Naive B cell (primary cell): Measurements from ENCODE around the gene IRAK1. TPM values are rescaled to one million over a fixed set of nuclear protein-coding genes. Genes with fewer than 3 reads are reported as not detected.
A peak's percentile ranks its signal among the peaks of the same experiment; 100 is the strongest.

Source experiments
- ATAC-seq, 2 donors: fragments of 150-1000 bp; cut with Tn5 transposase; 2 replicates each; pipeline ENCODE4 v1.10.0; 2021; ENCODE audit warnings: low read depth in 2 of 2, mild to moderate bottlenecking in 2 of 2, moderate library complexity in 2 of 2
- DNase-seq: peaks from one replicate; pipeline ENCODE4 v3.0.0; 2022
- H3K27ac Mint-ChIP-seq, 6 donors: one replicate each; pipeline ENCODE4 v1.8.0; 2020 to 2022; ENCODE audit warnings: mild to moderate bottlenecking in 6 of 6, mixed read lengths in 6 of 6, moderate library complexity in 5 of 6, inconsistent platforms in 2 of 6
- H3K27me3 Mint-ChIP-seq, 3 donors: one replicate each; pipeline ENCODE4 v1.8.0; 2021 to 2022; ENCODE audit warnings: mixed read lengths in 3 of 3, mild to moderate bottlenecking in 1 of 3
- H3K36me3 Mint-ChIP-seq, 2 donors: one replicate each; pipeline ENCODE4 v1.8.0; 2020 to 2022; ENCODE audit warnings: mixed read lengths in 2 of 2, inconsistent platforms in 1 of 2, mild to moderate bottlenecking in 1 of 2
- H3K4me1 Mint-ChIP-seq, 3 donors: one replicate each; pipeline ENCODE4 v1.8.0; 2020 to 2022; ENCODE audit warnings: mixed read lengths in 3 of 3, inconsistent platforms in 1 of 3, mild to moderate bottlenecking in 1 of 3, moderate library complexity in 1 of 3
- H3K4me3 Mint-ChIP-seq, 8 donors: one replicate each; pipeline ENCODE4 v1.8.0; 2020 to 2022; ENCODE audit warnings: mild to moderate bottlenecking in 8 of 8, mixed read lengths in 8 of 8, moderate library complexity in 8 of 8, inconsistent platforms in 2 of 8
- H3K9me3 Mint-ChIP-seq, 7 donors: one replicate each; pipeline ENCODE4 v1.8.0; 2020 to 2022; ENCODE audit warnings: mixed read lengths in 7 of 7, mild to moderate bottlenecking in 5 of 7, inconsistent platforms in 2 of 7, moderate library complexity in 1 of 7
- polyA plus RNA-seq, 6 donors: library from polyadenylated mRNA; unstranded; fragments of 300-500 nt; fragmentation: Illumina TruSeq; gene quantifications; one replicate each; pipeline ENCODE4 v1.2.3, GENCODE V29; 2021; ENCODE audit warnings: low read depth in 6 of 6

IRAK1 gene
- polyA plus RNA-seq, 6 donors from 2014 or later, result 57.9 to 123 (median 73.9) TPM

- DNase-seq, result no peak
- ATAC-seq, result no peak
- H3K36me3 Mint-ChIP-seq, result peaks cover 0 to 9% of the 10 kb centered on the region in 2 donors
- peak overlapping the region in 2 of 8 donors; percentile 23 to 35 for H3K4me3 Mint-ChIP-seq
- H3K27me3 Mint-ChIP-seq, result peaks cover 0 to 7% (median 0%) of the 10 kb centered on the region in 3 donors
- no peaks in the 10 kb centered on the region for H3K9me3 Mint-ChIP-seq
- peaks cover 17 to 31% (median 21%) of the 10 kb centered on the region in 3 donors for H3K4me1 Mint-ChIP-seq
- peak overlapping the region in 3 of 6 donors; percentile 16 to 69 (median 67) for H3K27ac Mint-ChIP-seq
These were observed 30.4 kb upstream of the IRAK1 start for GRCh38 chrX:154050113-154050495.

DNA sequence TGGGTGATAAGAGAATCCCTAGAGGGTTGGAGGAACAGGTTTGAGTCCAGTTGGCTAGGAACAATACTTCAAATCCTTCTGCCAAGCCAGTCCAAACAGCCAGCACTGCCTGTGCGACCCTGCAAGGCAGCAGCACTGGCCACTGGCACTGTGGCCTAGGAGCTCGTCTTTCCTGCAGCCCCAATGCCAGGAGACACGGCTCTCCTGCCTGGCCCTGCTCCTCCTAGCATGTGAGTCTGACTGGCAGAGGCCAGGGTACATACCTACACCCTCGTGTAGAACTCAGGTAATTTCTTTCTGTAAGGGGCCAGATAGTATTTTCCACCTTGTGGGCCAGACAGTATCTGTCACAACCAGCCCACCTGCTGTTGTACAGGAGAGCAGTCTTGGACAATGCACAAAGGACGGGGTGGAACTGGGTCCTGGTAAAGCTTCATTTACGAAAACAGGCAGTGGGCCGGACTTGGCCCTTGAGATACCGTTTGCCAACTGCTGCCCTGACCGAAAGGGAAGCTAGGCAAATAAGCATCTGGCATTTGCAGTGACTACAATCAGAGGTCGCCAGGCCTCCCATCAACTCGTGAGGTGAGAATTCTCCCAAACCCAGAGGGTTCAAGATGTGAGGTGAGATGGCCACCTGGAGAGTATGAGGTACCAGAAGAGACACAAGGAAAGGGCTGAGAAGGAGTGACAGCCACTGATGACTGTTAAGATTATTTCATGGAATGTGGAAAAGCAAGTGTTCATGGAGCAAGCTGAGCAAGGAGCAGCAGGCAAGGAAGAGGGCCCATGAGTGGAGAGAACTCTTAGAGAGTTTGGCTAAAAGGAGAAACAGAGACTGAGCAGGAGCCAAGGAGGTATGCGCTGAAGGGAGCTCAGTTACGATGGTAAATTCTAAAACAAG lies 29.8 kb upstream of the IRAK1 start:
- DNase-seq (no peak), ATAC-seq (no peak)
- H3K4me1 Mint-ChIP-seq, result peaks cover 17 to 31% (median 21%) of the 10 kb centered on the region in 3 donors
- H3K4me3 Mint-ChIP-seq, result peak overlapping the region in 2 of 8 donors; percentile 6 to 23
- H3K9me3 Mint-ChIP-seq, result no peaks in the 10 kb centered on the region
- H3K36me3 Mint-ChIP-seq, result peaks cover 0 to 9% of the 10 kb centered on the region in 2 donors
- peak overlapping the region in 3 of 6 donors; percentile 30 to 69 (median 50) for H3K27ac Mint-ChIP-seq
- peaks cover 0 to 7% (median 0%) of the 10 kb centered on the region in 3 donors for H3K27me3 Mint-ChIP-seq

GRCh38 chrX:154048398-154048797 lies 28.7 kb upstream of the IRAK1 start:
- peak overlapping the region in 1 of 6 donors; percentile 56 for H3K27ac Mint-ChIP-seq
- no peak for DNase-seq
- no peak for ATAC-seq
- H3K36me3 Mint-ChIP-seq, result peaks cover 0 to 9% of the 10 kb centered on the region in 2 donors
- H3K27me3 Mint-ChIP-seq, result peaks cover 0 to 7% (median 0%) of the 10 kb centered on the region in 3 donors
- no peaks in the 10 kb centered on the region for H3K9me3 Mint-ChIP-seq
- H3K4me3 Mint-ChIP-seq, result no peak overlapping the region
- peaks cover 17 to 31% (median 21%) of the 10 kb centered on the region in 3 donors for H3K4me1 Mint-ChIP-seq

DNA sequence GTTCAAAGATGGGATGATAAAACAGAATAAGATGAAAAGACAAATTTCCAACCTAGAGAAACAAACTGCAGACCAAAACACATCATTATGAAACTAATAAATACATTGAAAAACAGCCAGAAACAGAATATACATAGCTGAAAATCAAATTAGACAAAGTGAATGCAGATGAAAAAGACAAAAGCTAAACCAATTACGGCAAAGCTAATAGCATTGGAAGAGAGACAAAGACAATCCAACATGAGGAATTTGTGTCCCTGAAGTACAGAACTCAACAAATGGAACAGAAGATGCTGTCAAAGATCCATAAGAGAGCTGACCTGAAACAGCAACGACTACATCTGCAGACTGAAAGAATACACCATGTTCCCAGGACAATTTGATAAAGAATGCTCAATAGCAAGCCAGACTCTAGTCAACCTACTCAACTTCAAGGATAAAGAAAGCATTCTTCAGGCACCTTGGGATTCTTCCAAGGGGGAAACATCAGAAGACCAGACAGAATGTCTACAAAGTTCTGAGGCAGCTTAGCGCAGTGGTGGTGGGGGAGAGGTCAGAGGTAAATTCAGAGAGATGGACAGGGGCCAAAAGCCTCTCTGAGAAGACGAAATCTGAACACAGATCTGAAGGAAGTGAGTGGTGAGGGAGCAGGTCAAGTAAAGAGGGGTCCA lies 27.4 kb upstream of the IRAK1 start:
- Mint-ChIP-seq H3K36me3 (peaks cover 0 to 9% of the 10 kb centered on the region in 2 donors), H3K4me3 (no peak overlapping the region), H3K9me3 (no peaks in the 10 kb centered on the region), H3K27me3 (peaks cover 0 to 7% (median 0%) of the 10 kb centered on the region in 3 donors), H3K27ac (peak overlapping the region in 3 of 6 donors; percentile 45 to 84 (median 73)), H3K4me1 (peaks cover 17 to 30% (median 21%) of the 10 kb centered on the region in 3 donors)
- DNase-seq, result no peak
- no peak for ATAC-seq

DNA sequence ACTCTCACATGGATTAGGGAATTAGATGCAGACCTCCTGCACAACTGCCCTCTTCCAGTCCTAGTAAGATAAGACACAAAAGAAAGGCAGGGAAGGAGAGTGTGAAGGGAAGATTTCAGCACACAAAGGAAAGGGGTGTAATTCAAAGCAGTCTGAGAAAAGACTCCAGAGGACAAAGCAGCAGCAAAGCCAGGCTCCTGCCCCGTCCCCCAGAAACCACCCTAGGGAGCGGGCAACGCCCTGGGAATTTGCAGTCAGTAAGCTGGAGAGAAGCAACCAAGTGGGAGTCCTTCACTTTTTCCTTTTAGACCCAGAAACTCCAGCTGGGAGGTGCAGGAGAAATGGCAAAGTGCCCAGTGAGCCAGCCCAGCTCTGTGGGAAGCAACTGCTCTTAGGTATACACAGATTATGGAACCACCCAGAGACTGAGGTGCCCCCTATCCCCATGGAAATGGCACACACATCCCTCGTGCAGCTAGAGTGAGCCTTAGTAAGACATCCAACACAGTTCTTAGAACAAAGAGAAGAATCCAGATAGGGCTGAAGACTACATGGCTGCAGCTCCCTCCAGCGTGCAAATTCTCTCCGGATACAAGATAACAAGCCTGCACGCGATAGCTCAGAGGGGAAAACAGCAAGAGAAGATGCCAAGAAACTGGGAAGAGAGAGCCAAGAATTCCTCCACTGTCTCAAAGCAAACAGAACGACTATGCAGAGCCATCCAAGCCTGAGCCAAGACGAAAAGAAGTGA lies 26.5 kb upstream of the IRAK1 start:
- H3K27me3 Mint-ChIP-seq, result peaks cover 0 to 7% (median 0%) of the 10 kb centered on the region in 3 donors
- peaks cover 0 to 9% of the 10 kb centered on the region in 2 donors for H3K36me3 Mint-ChIP-seq
- H3K4me3 Mint-ChIP-seq, result no peak overlapping the region
- ATAC-seq, result no peak
- DNase-seq, result no peak
- no peaks in the 10 kb centered on the region for H3K9me3 Mint-ChIP-seq
- peak overlapping the region in 1 of 6 donors; percentile 52 for H3K27ac Mint-ChIP-seq
- H3K4me1 Mint-ChIP-seq, result peaks cover 17 to 25% (median 22%) of the 10 kb centered on the region in 3 donors

GRCh38 chrX:154044091-154044490 lies 24.4 kb upstream of the IRAK1 start:
- Mint-ChIP-seq H3K27me3 (peaks cover 0 to 7% (median 0%) of the 10 kb centered on the region in 3 donors), H3K4me3 (no peak overlapping the region), H3K4me1 (peaks cover 7 to 23% (median 22%) of the 10 kb centered on the region in 3 donors), H3K27ac (peak overlapping the region in 2 of 6 donors; percentile 60 to 65), H3K36me3 (peaks cover 0 to 9% of the 10 kb centered on the region in 2 donors), H3K9me3 (no peaks in the 10 kb centered on the region)
- no peak for DNase-seq
- ATAC-seq, result no peak

DNA sequence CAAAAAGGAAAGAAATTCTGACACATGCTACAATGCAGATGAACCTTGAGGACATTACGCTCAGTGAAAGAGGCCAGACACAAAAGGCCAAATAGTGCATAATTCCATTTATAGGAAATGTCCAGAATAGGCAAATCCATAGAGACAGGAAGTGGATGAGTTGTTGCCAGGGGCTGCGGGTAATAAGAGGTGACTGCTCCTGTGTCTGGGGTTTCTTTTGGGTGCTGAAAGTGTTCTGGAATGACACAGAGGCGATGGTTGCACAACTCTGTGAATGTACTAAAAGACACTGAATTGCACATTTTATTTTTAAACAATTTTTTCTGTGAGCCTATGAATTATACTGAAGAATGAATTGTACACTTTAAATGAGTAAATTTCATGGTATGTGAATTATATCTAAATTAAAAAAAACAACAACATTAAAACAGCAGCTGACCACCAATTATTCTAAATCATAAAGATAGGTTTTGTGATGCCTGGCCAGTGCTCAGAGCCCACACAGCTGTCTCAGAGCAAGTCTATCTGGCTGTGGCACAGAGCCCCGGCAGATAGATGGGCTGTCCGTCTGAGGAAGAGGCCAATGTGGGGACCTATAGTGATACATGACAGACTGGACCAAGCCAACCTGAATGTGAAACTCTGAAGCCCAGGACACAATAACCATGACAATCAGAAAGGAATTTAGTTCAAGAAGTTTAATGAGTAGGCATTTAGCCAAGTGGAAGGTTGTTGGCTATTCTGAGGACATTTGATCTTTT lies 23.5 kb upstream of the IRAK1 start:
- no peak for DNase-seq
- Mint-ChIP-seq H3K27ac (peak overlapping the region in 1 of 6 donors; percentile 65), H3K36me3 (peaks cover 0 to 9% of the 10 kb centered on the region in 2 donors), H3K4me3 (no peak overlapping the region), H3K9me3 (no peaks in the 10 kb centered on the region), H3K27me3 (peaks cover 0 to 7% (median 0%) of the 10 kb centered on the region in 3 donors), H3K4me1 (peaks cover 7 to 26% (median 23%) of the 10 kb centered on the region in 3 donors)
- no peak for ATAC-seq

GRCh38 chrX:154040863-154041262 lies 21.2 kb upstream of the IRAK1 start:
- no peak overlapping the region for H3K27ac Mint-ChIP-seq
- peaks cover 0 to 2% (median 0%) of the 10 kb centered on the region in 7 donors for H3K9me3 Mint-ChIP-seq
- no peak overlapping the region for H3K4me3 Mint-ChIP-seq
- H3K36me3 Mint-ChIP-seq, result no peaks in the 10 kb centered on the region
- DNase-seq (no peak), ATAC-seq (peak in 1 of 2 donors; percentile 35)
- peaks cover 15 to 23% (median 19%) of the 10 kb centered on the region in 3 donors for H3K4me1 Mint-ChIP-seq
- H3K27me3 Mint-ChIP-seq, result no peaks in the 10 kb centered on the region

DNA sequence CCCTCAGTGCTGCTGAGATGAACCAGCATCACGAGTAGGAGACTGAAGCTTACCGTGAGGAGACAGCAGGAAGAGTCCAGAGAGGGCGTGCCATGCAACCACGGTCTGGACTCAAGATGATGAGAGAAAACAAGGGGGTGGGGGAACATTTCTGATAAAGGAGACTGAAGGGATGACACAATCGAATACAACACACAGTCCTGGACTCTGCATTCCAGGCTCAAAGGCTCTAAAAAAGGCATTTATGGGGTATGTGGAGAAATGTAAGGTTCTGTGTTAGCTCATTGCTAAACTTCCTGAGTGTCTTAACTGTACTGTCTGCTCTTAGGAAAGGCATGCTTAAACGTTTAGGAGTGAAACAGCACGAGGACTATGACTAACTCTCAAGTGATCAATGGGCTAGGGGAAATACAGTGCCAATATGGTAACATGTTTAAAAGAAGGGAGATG lies 20.6 kb upstream of the IRAK1 start:
- ATAC-seq (no peak), DNase-seq (no peak)
- H3K27me3 Mint-ChIP-seq, result no peaks in the 10 kb centered on the region
- peaks cover 0 to 2% (median 0%) of the 10 kb centered on the region in 7 donors for H3K9me3 Mint-ChIP-seq
- peak overlapping the region in 2 of 6 donors; percentile 29 to 74 for H3K27ac Mint-ChIP-seq
- peaks cover 16 to 23% (median 19%) of the 10 kb centered on the region in 3 donors for H3K4me1 Mint-ChIP-seq
- H3K4me3 Mint-ChIP-seq, result no peak overlapping the region
- H3K36me3 Mint-ChIP-seq, result no peaks in the 10 kb centered on the region

DNA sequence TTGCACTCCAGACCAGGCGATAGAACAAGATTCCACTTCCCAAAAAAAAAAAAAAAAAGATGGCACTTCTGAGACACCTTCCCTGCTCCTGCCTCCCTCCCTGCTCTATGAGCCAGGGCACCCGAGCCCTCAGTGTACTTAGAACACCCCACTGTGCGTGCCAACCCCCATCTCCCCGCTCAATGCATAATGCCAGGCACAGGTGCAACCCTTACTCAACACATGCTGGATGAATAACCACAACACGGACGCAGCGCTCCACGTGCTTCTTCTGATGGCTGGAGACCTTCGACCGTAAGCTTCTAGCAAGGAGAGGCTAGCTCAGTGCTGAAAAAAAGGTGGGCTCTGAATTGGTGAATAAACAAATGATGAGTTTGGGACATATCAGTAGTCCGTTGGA lies 19.9 kb upstream of the IRAK1 start:
- no peaks in the 10 kb centered on the region for H3K36me3 Mint-ChIP-seq
- DNase-seq (no peak), ATAC-seq (no peak)
- peaks cover 16 to 23% (median 22%) of the 10 kb centered on the region in 3 donors for H3K4me1 Mint-ChIP-seq
- H3K27ac Mint-ChIP-seq, result peak overlapping the region in 3 of 6 donors; percentile 27 to 82 (median 29)
- no peaks in the 10 kb centered on the region for H3K27me3 Mint-ChIP-seq
- no peak overlapping the region for H3K4me3 Mint-ChIP-seq
- peaks cover 0 to 2% (median 0%) of the 10 kb centered on the region in 7 donors for H3K9me3 Mint-ChIP-seq

GRCh38 chrX:154038656-154039055 lies 19.0 kb upstream of the IRAK1 start:
- Mint-ChIP-seq H3K4me3 (no peak overlapping the region), H3K9me3 (peaks cover 0 to 2% (median 0%) of the 10 kb centered on the region in 7 donors), H3K4me1 (peaks cover 16 to 26% (median 22%) of the 10 kb centered on the region in 3 donors), H3K36me3 (no peaks in the 10 kb centered on the region), H3K27me3 (no peaks in the 10 kb centered on the region), H3K27ac (peak overlapping the region in 1 of 6 donors; percentile 74)
- no peak for DNase-seq
- no peak for ATAC-seq

DNA sequence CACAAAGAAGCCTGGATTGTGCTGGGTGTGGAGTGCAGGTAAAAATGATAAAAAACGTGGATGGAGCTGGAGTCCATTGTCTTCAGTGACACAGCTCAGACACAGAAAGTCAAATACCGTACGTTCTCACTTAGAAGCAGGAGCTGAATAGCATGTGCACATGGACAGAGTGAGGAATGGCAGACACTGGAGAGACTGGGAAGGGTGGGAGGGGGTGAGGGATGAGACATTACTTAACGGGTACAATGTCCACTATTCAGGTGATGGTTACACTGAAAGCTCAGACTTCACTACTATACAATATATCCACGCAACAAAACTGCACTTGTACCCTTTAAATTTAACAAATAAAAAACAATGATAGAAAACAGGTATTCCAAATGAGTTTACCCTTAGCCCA lies 18.1 kb upstream of the IRAK1 start:
- H3K27ac Mint-ChIP-seq, result peak overlapping the region in 1 of 6 donors; percentile 65
- DNase-seq (no peak), ATAC-seq (no peak)
- H3K9me3 Mint-ChIP-seq, result peaks cover 0 to 2% (median 0%) of the 10 kb centered on the region in 7 donors
- no peaks in the 10 kb centered on the region for H3K36me3 Mint-ChIP-seq
- no peaks in the 10 kb centered on the region for H3K27me3 Mint-ChIP-seq
- H3K4me1 Mint-ChIP-seq, result peaks cover 16 to 28% (median 22%) of the 10 kb centered on the region in 3 donors
- H3K4me3 Mint-ChIP-seq, result no peak overlapping the region
